HEK293 (cell line): ENCODE data around the gene MTHFD1L.

Experiments used
- CTCF ChIA-PET: fragments of 350-600 bp; formaldehyde crosslinking; extraction: SDS; loops from one replicate; lab custom pipeline; 2021; ENCODE audit warnings: antibody characterized with exemption; lab: Yijun Ruan, JAX
- POLR2A ChIA-PET: fragments of 300-600 bp; formaldehyde crosslinking; extraction: SDS; loops from one replicate; lab custom pipeline; 2020; ENCODE audit warnings: antibody characterized with exemption, inconsistent platforms; lab: Yijun Ruan, JAX
- H3K27ac ChIP-seq: fragments of 200-500 bp; sonication (Bioruptor generic); 2 replicates; pipeline ENCODE4 v1.5.1; 2014; ENCODE audit warnings: low read depth, low read length, control low read depth, inconsistent platforms; ENCODE audit errors: extremely low read depth
- H3K36me3 ChIP-seq, 2 experiments: fragments of 200-500 bp in 1 of 2; sonication (Bioruptor generic) in 1 of 2; 1 replicate in 1 of 2; 2 replicates in 1 of 2; pipeline ENCODE4 v1.5.1; 2014 to 2017; ENCODE audit warnings: inconsistent platforms in 2 of 2, low read length in 2 of 2; ENCODE audit not compliant: control insufficient read depth in 2 of 2, insufficient read depth in 1 of 2
- H3K4me1 ChIP-seq: fragments of 200-500 bp; sonication (Bioruptor generic); 2 replicates; pipeline ENCODE4 v1.5.1; 2014; ENCODE audit warnings: mild to moderate bottlenecking, low read length, inconsistent platforms; ENCODE audit not compliant: control insufficient read depth, insufficient read depth
- H3K4me3 ChIP-seq: 2 replicates; pipeline ENCODE4 v1.5.1; 2011; ENCODE audit warnings: low read depth, mild to moderate bottlenecking, control low read depth, low read length, moderate library complexity
- H3K9me3 ChIP-seq: fragments of 200-500 bp; sonication (Bioruptor generic); 2 replicates; pipeline ENCODE4 v1.5.1; 2014; ENCODE audit warnings: low read depth, low read length, inconsistent platforms; ENCODE audit not compliant: control insufficient read depth, insufficient read depth
- GLI4 ChIP-seq: fragments of 450-650 bp; formaldehyde crosslinking; IDR thresholded peaks from 2 replicates; pipeline ENCODE4 v1.5.1; 2016; ENCODE audit warnings: missing biosample characterization, missing genetic modification characterization
- GLIS2 ChIP-seq: fragments of 450-650 bp; formaldehyde crosslinking; IDR thresholded peaks from 2 replicates; pipeline ENCODE4 v1.5.1; 2016; ENCODE audit warnings: missing biosample characterization, missing genetic modification characterization
- KLF17 ChIP-seq: fragments of 450-650 bp; formaldehyde crosslinking; IDR thresholded peaks from 2 replicates; pipeline ENCODE4 v1.5.1; 2016; ENCODE audit warnings: missing biosample characterization, missing genetic modification characterization
- MEIS1 ChIP-seq: sonication (generic); formaldehyde crosslinking; IDR thresholded peaks from 2 replicates; pipeline ENCODE4 v1.8.1; 2022; ENCODE audit warnings: missing genetic modification reagents, mild to moderate bottlenecking, borderline replicate concordance
- OSR2 ChIP-seq: fragments of 450-650 bp; formaldehyde crosslinking; IDR thresholded peaks from 2 replicates; pipeline ENCODE4 v1.5.1; 2016; ENCODE audit warnings: missing biosample characterization, missing genetic modification characterization
- PRDM10 ChIP-seq: fragments of 450-650 bp; formaldehyde crosslinking; IDR thresholded peaks from 2 replicates; pipeline ENCODE4 v1.5.1; 2016; ENCODE audit warnings: missing biosample characterization, missing genetic modification characterization
- RBAK ChIP-seq: fragments of 450-650 bp; formaldehyde crosslinking; IDR thresholded peaks from 2 replicates; pipeline ENCODE4 v1.5.1; 2016; ENCODE audit warnings: missing biosample characterization, missing genetic modification characterization
- SP3 ChIP-seq: fragments of 450-650 bp; formaldehyde crosslinking; IDR thresholded peaks from 2 replicates; pipeline ENCODE4 v1.5.1; 2016; ENCODE audit warnings: missing biosample characterization, missing genetic modification characterization
- ZBTB17 ChIP-seq: fragments of 450-650 bp; formaldehyde crosslinking; IDR thresholded peaks from 2 replicates; pipeline ENCODE4 v1.5.1; 2016; ENCODE audit warnings: missing biosample characterization, missing genetic modification characterization
- ZBTB44 ChIP-seq: fragments of 450-650 bp; IDR thresholded peaks from 2 replicates; pipeline ENCODE4 v1.5.1; 2018; ENCODE audit warnings: missing biosample characterization, mild to moderate bottlenecking, missing genetic modification characterization
- ZFP69B ChIP-seq: fragments of 450-650 bp; formaldehyde crosslinking; IDR thresholded peaks from 2 replicates; pipeline ENCODE4 v1.5.1; 2016; ENCODE audit warnings: missing biosample characterization, missing genetic modification characterization
- ZNF121 ChIP-seq: fragments of 450-650 bp; formaldehyde crosslinking; IDR thresholded peaks from 2 replicates; pipeline ENCODE4 v1.5.1; 2016; ENCODE audit warnings: missing biosample characterization, missing genetic modification characterization
- ZNF133 ChIP-seq: fragments of 450-650 bp; formaldehyde crosslinking; IDR thresholded peaks from 2 replicates; pipeline ENCODE4 v1.5.1; 2016; ENCODE audit warnings: missing biosample characterization, missing genetic modification characterization
- ZNF26 ChIP-seq: fragments of 450-650 bp; formaldehyde crosslinking; IDR thresholded peaks from 2 replicates; pipeline ENCODE4 v1.5.1; 2016; ENCODE audit warnings: missing biosample characterization, missing genetic modification characterization
- ZNF266 ChIP-seq: fragments of 450-650 bp; formaldehyde crosslinking; IDR thresholded peaks from 2 replicates; pipeline ENCODE4 v1.5.1; 2016; ENCODE audit warnings: missing biosample characterization, missing genetic modification characterization, low read depth
- ZNF292 ChIP-seq: fragments of 450-650 bp; formaldehyde crosslinking; IDR thresholded peaks from 2 replicates; pipeline ENCODE4 v1.5.1; 2016; ENCODE audit warnings: low read depth, missing biosample characterization, missing genetic modification characterization, borderline replicate concordance
- ZNF350 ChIP-seq: fragments of 450-650 bp; formaldehyde crosslinking; IDR thresholded peaks from 2 replicates; pipeline ENCODE4 v1.5.0; 2017; ENCODE audit warnings: missing biosample characterization, mild to moderate bottlenecking, missing genetic modification characterization
- ZNF37A ChIP-seq: fragments of 450-650 bp; IDR thresholded peaks from 2 replicates; pipeline ENCODE4 v1.5.1; 2018; ENCODE audit warnings: missing biosample characterization, missing genetic modification characterization
- ZNF404 ChIP-seq: fragments of 450-650 bp; formaldehyde crosslinking; IDR thresholded peaks from 2 replicates; pipeline ENCODE4 v1.5.1; 2017; ENCODE audit warnings: missing biosample characterization, missing genetic modification characterization
- ZNF449 ChIP-seq: fragments of 450-650 bp; formaldehyde crosslinking; IDR thresholded peaks from 2 replicates; pipeline ENCODE4 v1.5.1; 2017; ENCODE audit warnings: missing biosample characterization, mild to moderate bottlenecking, missing genetic modification characterization, moderate library complexity
- ZNF48 ChIP-seq: fragments of 450-650 bp; formaldehyde crosslinking; IDR thresholded peaks from 2 replicates; pipeline ENCODE4 v1.5.1; 2016; ENCODE audit warnings: missing biosample characterization, missing genetic modification characterization
- ZNF514 ChIP-seq: fragments of 450-650 bp; formaldehyde crosslinking; IDR thresholded peaks from 2 replicates; pipeline ENCODE4 v1.5.1; 2016; ENCODE audit warnings: missing biosample characterization, missing genetic modification characterization
- ZNF558 ChIP-seq: fragments of 450-650 bp; formaldehyde crosslinking; IDR thresholded peaks from 2 replicates; pipeline ENCODE4 v1.5.1; 2016; ENCODE audit warnings: missing biosample characterization, missing genetic modification characterization
- ZNF580 ChIP-seq: fragments of 450-650 bp; formaldehyde crosslinking; IDR thresholded peaks from 2 replicates; pipeline ENCODE4 v1.5.1; 2016; ENCODE audit warnings: missing biosample characterization, missing genetic modification characterization
- ZNF621 ChIP-seq: fragments of 450-650 bp; formaldehyde crosslinking; IDR thresholded peaks from 2 replicates; pipeline ENCODE4 v1.5.1; 2017; ENCODE audit warnings: missing biosample characterization, missing genetic modification characterization
- ZNF677 ChIP-seq: fragments of 450-650 bp; IDR thresholded peaks from 2 replicates; pipeline ENCODE4 v1.5.0; 2018; ENCODE audit warnings: missing biosample characterization, mild to moderate bottlenecking, missing genetic modification characterization, moderate library complexity

The MTHFD1L gene

GRCh38 chr6:150930841-150931240 lies 65.3 kb downstream of the MTHFD1L start (continued):
- TF ChIP-seq PRDM10 (tag by site-specific recombination) (no peak), ZNF677 (tag by site-specific recombination) (no peak)

- POLR2A ChIA-PET = no interaction called here
- peaks cover 0 to 20% of the 10 kb centered on the region in 2 experiments; a peak in 2 of 3 replicates for H3K36me3 ChIP-seq
- CTCF ChIA-PET = no interaction called here
- no peak overlapping the region for H3K4me3 ChIP-seq
- no peaks in the 10 kb centered on the region for H3K4me1 ChIP-seq
- no peak overlapping the region for H3K27ac ChIP-seq
- TF ChIP-seq MEIS1 (CRISPR knock-in tag) (no peak), ZNF514 (tag by site-specific recombination) (no peak), ZNF404 (no peak), ZNF350 (tag by site-specific recombination) (no peak), SP3 (tag by site-specific recombination) (no peak), ZNF580 (tag by site-specific recombination) (no peak)
- H3K9me3 ChIP-seq = no peaks in the 10 kb centered on the region
These were observed 65.9 kb downstream of the MTHFD1L start for GRCh38 chr6:150931405-150931804.

GRCh38 chr6:150932996-150933395 lies 67.5 kb downstream of the MTHFD1L start:
- no peak overlapping the region for H3K4me3 ChIP-seq
- peaks cover 0 to 28% of the 10 kb centered on the region in 2 experiments; a peak in 2 of 3 replicates for H3K36me3 ChIP-seq
- H3K9me3 ChIP-seq = no peaks in the 10 kb centered on the region
- H3K4me1 ChIP-seq = no peaks in the 10 kb centered on the region
- CTCF ChIA-PET = interaction anchor here (0.6 to 0.9 kb wide), 4 partner anchors 15 to 1657 kb away, joined by 3 to 4 read pairs (median 4); no protein-coding TSS in a partner anchor
- no peak overlapping the region for H3K27ac ChIP-seq
- POLR2A ChIA-PET = no interaction called here
- TF ChIP-seq ZNF621 (tag by site-specific recombination) (no peak), OSR2 (tag by site-specific recombination) (no peak), ZNF292 (no peak), ZNF26 (tag by site-specific recombination) (no peak), ZNF48 (tag by site-specific recombination) (no peak), ZNF266 (tag by site-specific recombination) (no peak), RBAK (tag by site-specific recombination) (no peak), ZNF121 (tag by site-specific recombination) (no peak), GLIS2 (tag by site-specific recombination) (no peak), ZNF133 (tag by site-specific recombination) (no peak), ZNF37A (tag by site-specific recombination) (no peak), ZNF449 (no peak), KLF17 (tag by site-specific recombination) (no peak), GLI4 (tag by site-specific recombination) (no peak), ZBTB17 (tag by site-specific recombination) (no peak), ZBTB44 (tag by site-specific recombination) (no peak), ZFP69B (no peak), ZNF558 (tag by site-specific recombination) (no peak)
